Measurements from ENCODE around the gene CD320.

- TF ChIP-seq CTCF (optimal IDR thresholded peaks at IDR 0.05 in 1 of 3, IDR thresholded peaks at IDR 0.05 in 1 of 3, conservative IDR thresholded peaks at IDR 0.05 in 1 of 3; ENCODE audit: extremely low read depth in 1 of 3, insufficient read depth in 2 of 3, low read length in 3 of 3) (no peak), EZH2 (IDR thresholded peaks at IDR 0.05; ENCODE audit: low read length) (no peak)
These were observed 48.3 kb downstream of the CD320 start for GRCh38 chr19:8259922-8260247.

Measured in keratinocyte (primary cell).